ENCODE data around the gene STK32B.

Gene STK32B

GRCh38 chr4:5018096-5018495 is 33.2 kb upstream of the STK32B start:
- Histone ChIP-seq H3K4me1 (no peaks in the 10 kb centered on the region), H3K4me3 (ENCODE audit: low read depth, low read length) (no peak overlapping the region), H3K27ac (no peak overlapping the region), H2AFZ (no peak overlapping the region), H3K9me3 (ENCODE audit: control insufficient read depth, low read length) (no peaks in the 10 kb centered on the region), H3K9ac (no peak overlapping the region), H3K27me3 (ENCODE audit: control insufficient read depth, insufficient read depth, low read length) (no peaks in the 10 kb centered on the region), H3K79me2 (no peaks in the 10 kb centered on the region), H3K4me2 (ENCODE audit: low read length) (no peak overlapping the region), H3K36me3 (ENCODE audit: control insufficient read depth, insufficient read depth, low read length) (no peaks in the 10 kb centered on the region)
- TF ChIP-seq CTCF (IDR thresholded peaks at IDR 0.05), result no peak

GRCh38 chr4:5018603-5019002 is 32.7 kb upstream of the STK32B start:
- Histone ChIP-seq H3K27ac (no peak overlapping the region), H3K9me3 (ENCODE audit: control insufficient read depth, low read length) (no peaks in the 10 kb centered on the region), H3K4me1 (no peaks in the 10 kb centered on the region), H3K4me2 (ENCODE audit: low read length) (no peak overlapping the region), H3K79me2 (no peaks in the 10 kb centered on the region), H2AFZ (no peak overlapping the region), H3K36me3 (ENCODE audit: control insufficient read depth, insufficient read depth, low read length) (no peaks in the 10 kb centered on the region), H3K4me3 (ENCODE audit: low read depth, low read length) (no peak overlapping the region), H3K9ac (no peak overlapping the region), H3K27me3 (ENCODE audit: control insufficient read depth, insufficient read depth, low read length) (no peaks in the 10 kb centered on the region)
- TF ChIP-seq CTCF (IDR thresholded peaks at IDR 0.05), result no peak

GRCh38 chr4:5019274-5019673 is 32.0 kb upstream of the STK32B start, which contains the start of gene CYTL1:
Gene CYTL1 (minus strand): TSS chr4:5019458. CDS start chr4:5019445, 13 bp downstream.
- Histone ChIP-seq H3K36me3 (ENCODE audit: control insufficient read depth, insufficient read depth, low read length) (no peaks in the 10 kb centered on the region), H3K27ac (no peak within 1 kb of the TSS), H3K27me3 (ENCODE audit: control insufficient read depth, insufficient read depth, low read length) (no peaks in the 10 kb centered on the region), H3K79me2 (no peaks in the 10 kb centered on the region), H3K9ac (no peak within 1 kb of the TSS), H3K4me1 (no peaks in the 10 kb centered on the region), H2AFZ (no peak within 1 kb of the TSS), H3K9me3 (ENCODE audit: control insufficient read depth, low read length) (no peaks in the 10 kb centered on the region), H3K4me3 (ENCODE audit: low read depth, low read length) (no peak within 1 kb of the TSS), H3K4me2 (ENCODE audit: low read length) (no peak within 1 kb of the TSS)
- no peak for TF ChIP-seq CTCF (IDR thresholded peaks at IDR 0.05)

- Histone ChIP-seq H3K36me3 (ENCODE audit: control insufficient read depth, insufficient read depth, low read length) (no peaks in the 10 kb centered on the region), H3K27ac (no peak overlapping the region), H3K9me3 (ENCODE audit: control insufficient read depth, low read length) (no peaks in the 10 kb centered on the region), H3K9ac (no peak overlapping the region), H3K79me2 (no peaks in the 10 kb centered on the region), H2AFZ (no peak overlapping the region), H3K27me3 (ENCODE audit: control insufficient read depth, insufficient read depth, low read length) (no peaks in the 10 kb centered on the region), H3K4me1 (no peaks in the 10 kb centered on the region), H3K4me3 (ENCODE audit: low read depth, low read length) (no peak overlapping the region), H3K4me2 (ENCODE audit: low read length) (no peak overlapping the region)
- TF ChIP-seq CTCF (IDR thresholded peaks at IDR 0.05), result no peak
Observed at GRCh38 chr4:5019796-5020195, 31.5 kb upstream of the STK32B start.

GRCh38 chr4:5020341-5020740 is 30.9 kb upstream of the STK32B start:
- Histone ChIP-seq H3K79me2 (no peaks in the 10 kb centered on the region), H2AFZ (no peak overlapping the region), H3K9ac (no peak overlapping the region), H3K9me3 (ENCODE audit: control insufficient read depth, low read length) (no peaks in the 10 kb centered on the region), H3K4me1 (no peaks in the 10 kb centered on the region), H3K4me3 (ENCODE audit: low read depth, low read length) (no peak overlapping the region), H3K27ac (no peak overlapping the region), H3K4me2 (ENCODE audit: low read length) (no peak overlapping the region), H3K36me3 (ENCODE audit: control insufficient read depth, insufficient read depth, low read length) (no peaks in the 10 kb centered on the region), H3K27me3 (ENCODE audit: control insufficient read depth, insufficient read depth, low read length) (no peaks in the 10 kb centered on the region)
- TF ChIP-seq CTCF (IDR thresholded peaks at IDR 0.05), result no peak
